OCI-LY1 (cell line): ENCODE measurements around the gene WWOX.

ENCODE experiments used
- CTCF ChIP-seq: fragments of 200-600 bp; sonication (generic), shearing (Covaris generic); IDR thresholded peaks from 2 replicates; pipeline ENCODE4 v1.5.1; 2017; ENCODE audit warnings: mild to moderate bottlenecking, antibody characterized with exemption, low read length, moderate library complexity, mixed read lengths
- EZH2 ChIP-seq: fragments of 200-600 bp; sonication (generic), shearing (Covaris generic); IDR thresholded peaks from 2 replicates; pipeline ENCODE4 v1.8.0; 2017; ENCODE audit warnings: borderline replicate concordance, mixed run types, mild to moderate bottlenecking, antibody characterized with exemption, low read length, moderate library complexity, mixed read lengths

GRCh38 chr16:79172976-79173500 lies 1073.6 kb downstream of the WWOX start:
- TF ChIP-seq EZH2 (no peak), CTCF (no peak)
